ENCODE measurements around the gene CHST11.

The CHST11 gene

GRCh38 chr12:104809251-104809650, 352.5 kb downstream of the CHST11 start:
- no peak for DNase-seq (ENCODE audit: low read depth)

GRCh38 chr12:104809706-104810385, 353.1 kb downstream of the CHST11 start:
- DNase-seq (ENCODE audit: low read depth), result no peak
